Stromal cell of bone marrow (primary cell): ENCODE data around the gene ITSN1.

Experiments
- DNase-seq: peaks from one replicate; pipeline ENCODE4 v3.0.0-alpha.2; 2012; ENCODE audit warnings: low read depth

ITSN1 gene

DNA sequence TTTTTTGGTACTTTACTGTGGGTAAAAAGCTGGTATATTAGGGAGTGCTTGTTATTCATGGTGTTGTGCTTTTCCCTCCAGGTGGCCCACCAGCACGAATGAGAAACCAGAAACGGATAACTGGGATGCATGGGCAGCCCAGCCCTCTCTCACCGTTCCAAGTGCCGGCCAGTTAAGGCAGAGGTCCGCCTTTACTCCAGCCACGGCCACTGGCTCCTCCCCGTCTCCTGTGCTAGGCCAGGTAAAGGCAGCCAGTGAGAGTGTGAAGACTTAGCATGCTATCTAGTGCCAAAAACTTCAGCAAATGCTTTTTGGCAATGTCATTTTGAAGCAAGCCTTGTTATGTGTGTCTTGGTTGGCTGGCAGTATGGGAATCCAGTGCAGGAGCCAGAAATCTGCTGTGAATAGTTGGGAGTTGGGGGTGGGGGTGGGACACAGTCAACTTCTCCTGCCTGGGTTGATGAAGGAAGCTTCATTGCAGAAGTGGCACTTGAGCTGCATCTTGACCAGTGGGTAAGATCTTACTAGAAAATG, 171.6 kb downstream of the ITSN1 start:
- no peak for DNase-seq

DNA sequence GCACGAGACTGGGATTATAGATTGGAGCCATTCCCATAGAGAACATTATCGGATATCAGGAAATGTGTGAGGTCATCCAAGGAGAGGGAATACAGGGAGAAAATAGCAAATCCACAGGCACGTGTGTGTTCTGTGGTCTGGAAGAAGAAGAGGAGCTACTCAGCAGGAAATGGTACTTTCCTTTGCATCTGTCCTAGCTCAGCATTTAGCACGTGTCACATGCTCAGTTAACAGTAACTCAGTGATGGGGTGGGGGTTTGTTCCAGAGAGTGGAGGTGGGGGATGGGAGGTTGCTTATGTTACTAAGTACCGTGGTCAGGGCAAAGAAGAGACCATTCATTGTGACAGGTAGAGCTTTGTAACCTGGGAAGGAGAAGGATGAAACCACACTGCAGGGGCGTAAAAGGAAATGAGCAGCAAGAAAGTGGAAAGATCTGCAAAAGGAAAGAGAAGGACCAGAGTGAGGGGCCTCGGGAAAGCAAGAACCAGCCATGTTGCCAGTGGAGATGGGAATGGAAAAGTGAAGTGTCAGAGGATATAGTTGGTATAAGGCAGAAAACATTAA, 172.9 kb downstream of the ITSN1 start:
- DNase-seq = no peak

GRCh38 chr21:33816174-33816573, 173.9 kb downstream of the ITSN1 start:
- DNase-seq = no peak

- DNase-seq = no peak
Measured at GRCh38 chr21:33817138-33817537, 174.8 kb downstream of the ITSN1 start.

DNA sequence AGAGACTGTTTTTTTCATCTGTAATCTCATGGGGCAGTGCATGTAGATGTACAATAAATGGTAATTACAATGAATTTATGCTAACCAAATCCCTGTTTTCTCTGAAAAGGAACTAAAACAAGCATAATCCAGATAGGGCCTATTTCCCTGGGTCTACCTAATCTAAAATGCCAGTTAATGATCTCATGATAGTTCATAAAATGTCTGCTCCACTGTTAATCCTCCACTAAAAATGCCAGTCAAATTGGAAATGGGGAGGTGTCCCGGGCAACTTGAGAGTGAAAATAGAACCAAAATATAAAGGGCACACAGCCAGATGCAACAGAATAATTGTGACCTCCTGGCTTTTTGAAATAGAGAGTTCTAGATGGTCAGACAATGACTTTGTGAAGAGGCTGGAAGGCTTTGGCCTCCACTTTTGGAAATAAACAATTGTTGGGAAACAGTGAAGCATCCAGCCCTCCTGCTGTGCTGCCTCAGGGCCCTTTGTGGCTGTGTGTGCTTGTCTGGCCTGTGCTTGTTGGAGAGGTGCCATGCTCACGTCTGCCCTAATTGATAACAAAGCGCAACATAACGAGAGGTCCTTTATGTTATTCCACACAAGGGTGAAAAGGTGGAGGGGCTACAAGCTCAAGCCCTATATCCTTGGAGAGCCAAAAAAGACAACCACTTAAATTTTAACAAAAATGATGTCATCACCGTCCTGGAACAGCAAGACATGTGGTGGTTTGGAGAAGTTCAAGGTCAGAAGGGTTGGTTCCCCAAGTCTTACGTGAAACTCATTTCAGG, 175.6 kb downstream of the ITSN1 start:
- DNase-seq = no peak

DNA sequence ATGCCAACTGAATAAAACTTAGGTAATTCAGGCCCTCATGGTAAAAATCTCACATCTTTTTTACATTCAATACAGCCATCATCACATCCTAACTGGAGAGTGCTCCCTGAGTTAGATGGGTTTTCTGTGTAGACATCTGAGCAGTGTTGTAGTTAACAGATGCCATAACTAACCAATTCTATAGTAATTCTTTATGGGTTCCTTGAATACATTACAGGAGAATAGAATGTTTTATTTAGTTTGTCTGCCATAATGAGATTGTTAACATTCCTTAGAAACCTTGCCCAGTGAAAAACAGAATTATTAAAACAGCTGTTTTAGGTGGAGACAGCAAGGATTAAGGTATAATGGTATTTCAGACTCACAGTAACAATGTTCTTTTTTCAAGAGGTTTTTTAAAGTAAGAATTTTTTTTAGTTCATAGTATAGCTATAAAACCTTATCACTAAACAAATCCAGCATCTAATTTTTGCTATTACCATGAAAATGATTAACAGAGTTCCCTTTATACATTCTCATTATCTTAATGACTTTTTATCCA, 178.0 kb downstream of the ITSN1 start:
- DNase-seq = no peak

DNA sequence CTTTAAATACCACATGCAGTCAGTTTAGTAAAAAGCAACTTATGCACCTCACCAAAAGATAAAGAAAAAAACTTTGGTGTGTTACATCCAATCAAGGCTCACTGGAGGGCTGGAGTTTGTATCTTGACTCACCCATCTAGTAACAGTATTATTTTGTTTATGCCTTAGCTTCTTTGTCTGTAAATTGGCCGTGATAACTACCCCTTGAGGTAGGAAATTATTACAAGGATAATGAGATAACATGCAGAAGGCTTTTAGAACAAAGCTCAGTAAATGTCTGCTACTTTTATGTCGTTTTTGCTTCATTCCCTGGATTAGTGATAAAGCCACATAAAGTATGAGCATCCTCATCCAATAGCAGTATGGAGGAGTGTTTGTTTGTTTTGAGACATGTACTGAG, 178.5 kb downstream of the ITSN1 start:
- no peak for DNase-seq

DNA sequence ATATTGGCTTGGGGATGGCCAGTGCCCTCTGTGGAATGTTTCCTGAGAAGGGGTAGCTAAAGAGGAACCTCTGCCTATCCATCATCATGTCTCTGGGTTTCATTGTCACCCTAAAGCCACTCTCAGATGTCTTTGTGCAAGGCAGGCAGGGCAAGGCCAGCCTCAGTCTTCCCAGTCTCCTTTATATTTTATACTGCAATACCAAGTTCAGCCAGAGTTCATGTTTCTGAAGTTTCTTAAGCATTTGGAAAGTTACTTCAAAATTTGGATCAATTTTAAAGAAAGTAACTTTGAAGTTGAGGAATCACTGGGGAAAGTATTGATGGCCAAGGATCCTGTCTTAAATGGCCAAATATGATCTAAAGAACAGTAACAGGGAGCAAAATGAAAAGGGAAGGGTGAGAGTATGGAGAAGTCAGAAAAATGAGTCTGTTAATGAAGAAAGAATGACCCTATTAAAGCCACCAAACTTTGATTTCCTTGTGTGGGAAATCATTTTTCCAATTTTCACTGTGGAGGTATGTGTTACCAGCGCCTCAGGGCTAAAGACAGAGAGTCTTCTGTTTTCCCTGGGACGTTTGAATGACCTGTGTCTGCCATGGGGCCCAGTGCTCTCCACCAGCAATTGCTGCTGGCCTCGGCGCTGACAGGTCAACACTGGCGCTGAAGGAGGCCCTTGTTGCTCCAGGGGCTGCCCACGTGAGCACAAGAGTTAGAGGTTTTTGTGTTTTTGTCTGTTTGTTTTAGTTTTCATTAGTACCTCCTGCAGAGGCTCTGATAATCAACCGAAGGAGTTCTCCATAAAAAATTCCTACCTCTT, 179.4 kb downstream of the ITSN1 start:
- no peak for DNase-seq

DNA sequence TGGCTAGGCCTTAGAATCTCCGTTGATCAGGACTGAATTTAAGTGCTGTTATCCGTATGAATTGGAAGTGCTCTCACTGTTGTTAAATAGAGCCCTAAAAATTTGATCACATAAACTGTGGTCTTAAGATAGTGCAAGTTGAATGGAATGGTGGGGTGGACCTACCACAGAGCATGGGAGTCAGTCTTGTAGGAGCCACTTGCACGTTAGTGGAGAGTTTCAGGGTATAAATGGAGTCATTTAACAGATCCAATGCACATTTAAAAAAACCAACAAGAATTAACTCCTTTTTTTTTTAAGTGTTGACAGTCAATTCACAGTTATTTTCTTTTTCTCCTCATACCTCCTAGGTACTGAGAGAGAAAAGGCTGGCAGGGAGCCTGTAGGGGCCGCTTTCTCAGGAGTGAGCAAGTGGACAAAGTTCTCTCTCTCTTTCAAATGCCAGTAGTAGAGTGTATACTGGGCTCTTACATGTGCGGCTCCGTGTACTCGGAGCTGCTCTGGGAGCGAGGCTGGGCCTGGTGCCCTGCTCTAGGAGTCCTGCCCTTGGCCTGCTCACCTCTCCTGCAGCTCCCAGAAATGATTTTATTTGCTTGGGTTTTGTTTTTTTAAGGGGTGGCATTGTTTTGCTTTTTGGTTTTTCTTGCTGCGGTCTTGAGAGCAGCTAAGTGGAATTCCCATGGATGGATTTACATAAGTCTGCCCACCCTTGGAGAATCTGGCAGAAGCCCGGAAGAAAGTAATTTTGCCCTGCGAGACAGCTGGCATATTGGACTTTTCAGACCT, 182.0 kb downstream of the ITSN1 start:
- DNase-seq = no peak

- no peak for DNase-seq
Measured at GRCh38 chr21:33825419-33825818, 183.1 kb downstream of the ITSN1 start.

GRCh38 chr21:33825915-33826314, 183.6 kb downstream of the ITSN1 start:
- peak; percentile 58 for DNase-seq

DNA sequence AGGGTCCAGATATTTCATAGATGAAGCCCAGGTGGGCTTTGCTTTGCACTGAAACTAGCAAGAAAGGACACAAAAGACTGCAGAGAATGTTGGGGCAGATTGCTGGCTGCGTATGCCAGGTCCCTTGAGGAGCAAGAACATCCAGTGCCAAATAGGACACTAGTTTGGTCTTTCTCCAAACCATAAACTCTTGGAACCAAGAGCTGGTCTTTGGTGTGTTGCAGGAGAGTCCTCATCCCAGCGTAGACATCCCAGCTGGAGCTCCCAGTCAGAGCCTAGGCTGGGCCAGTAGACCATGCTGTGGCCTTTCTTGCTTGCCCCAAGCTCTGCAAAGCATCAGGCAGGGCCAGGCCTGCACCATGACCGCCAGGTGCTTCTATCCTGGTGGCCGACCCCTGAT, 185.8 kb downstream of the ITSN1 start:
- DNase-seq = no peak

DNA sequence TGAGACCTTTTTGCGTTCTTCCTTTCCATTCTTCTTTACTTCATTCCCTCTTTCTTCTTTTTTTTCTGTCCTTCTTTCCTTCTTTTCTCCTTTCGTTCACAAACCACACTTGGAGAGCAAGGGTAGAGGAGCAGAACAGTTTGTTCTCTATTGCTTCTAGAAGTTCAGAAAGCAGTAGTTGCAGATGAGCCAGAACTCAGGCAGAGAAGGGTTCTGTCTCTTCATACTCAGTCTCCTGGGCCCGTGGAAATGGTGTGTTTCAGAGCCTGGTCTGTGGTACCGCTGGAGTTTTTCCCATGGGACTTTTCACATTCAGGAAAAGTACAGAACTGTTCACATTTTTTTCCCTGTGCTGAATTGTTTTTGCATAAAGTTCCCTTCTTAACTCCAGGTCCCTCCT, 186.3 kb downstream of the ITSN1 start:
- DNase-seq = no peak

GRCh38 chr21:33829844-33830243, 187.5 kb downstream of the ITSN1 start:
- no peak for DNase-seq

- DNase-seq = no peak
Measured at GRCh38 chr21:33831962-33832659, 189.8 kb downstream of the ITSN1 start.

DNA sequence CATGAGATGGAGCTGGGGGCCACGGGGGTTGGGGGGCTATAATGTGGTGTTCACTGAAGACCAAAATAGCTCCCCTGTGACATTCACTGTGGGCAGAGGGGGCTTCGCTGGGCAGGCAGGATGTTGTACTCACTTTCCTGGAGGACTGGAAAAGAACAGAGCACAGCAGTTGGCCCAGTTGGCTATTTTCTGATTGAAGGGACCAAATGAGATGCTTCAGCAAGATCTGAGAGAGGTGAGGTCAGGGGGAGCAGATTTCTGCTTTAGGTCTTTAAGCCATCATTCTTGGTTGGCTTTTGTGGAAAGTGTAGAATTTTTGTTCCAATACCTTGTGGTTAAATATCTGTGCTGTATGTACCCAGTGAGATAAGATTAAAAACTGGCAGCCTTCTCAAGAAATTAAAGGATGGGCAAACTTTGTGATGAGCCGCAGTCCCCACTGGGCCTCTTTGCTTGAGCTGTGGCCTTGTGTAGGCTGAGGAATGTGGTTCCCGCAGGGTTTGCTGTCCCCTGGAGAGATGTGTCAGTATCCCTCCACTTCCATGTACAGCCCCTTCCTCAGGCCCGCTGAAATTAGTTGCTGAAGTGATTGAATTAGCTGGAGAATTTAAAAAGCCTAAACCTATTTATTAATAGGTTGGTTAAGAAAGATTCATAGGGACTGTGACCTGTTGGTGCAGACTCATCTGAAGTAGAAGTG, 192.7 kb downstream of the ITSN1 start:
- no peak for DNase-seq

DNA sequence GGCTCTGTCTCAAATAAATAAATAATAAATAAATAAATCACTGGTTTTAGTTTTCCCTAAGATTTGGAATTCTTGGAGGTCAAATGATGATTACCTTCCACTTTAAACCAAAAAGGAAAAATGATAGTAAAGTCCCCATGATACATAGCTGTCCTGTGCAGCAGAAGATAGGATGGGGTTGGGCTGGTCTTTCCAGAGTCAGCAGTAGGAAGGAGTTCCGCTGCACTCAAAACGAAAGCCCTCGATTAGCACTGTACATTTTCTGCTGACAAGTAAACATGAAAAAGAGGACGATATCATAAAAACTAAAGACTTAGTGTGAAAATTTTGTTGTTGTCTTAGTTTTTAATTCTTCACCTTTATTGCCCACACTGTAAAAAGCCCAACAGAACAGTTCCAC, 193.6 kb downstream of the ITSN1 start:
- no peak for DNase-seq

- no peak for DNase-seq
Measured at GRCh38 chr21:33836408-33836807, 194.1 kb downstream of the ITSN1 start.

DNA sequence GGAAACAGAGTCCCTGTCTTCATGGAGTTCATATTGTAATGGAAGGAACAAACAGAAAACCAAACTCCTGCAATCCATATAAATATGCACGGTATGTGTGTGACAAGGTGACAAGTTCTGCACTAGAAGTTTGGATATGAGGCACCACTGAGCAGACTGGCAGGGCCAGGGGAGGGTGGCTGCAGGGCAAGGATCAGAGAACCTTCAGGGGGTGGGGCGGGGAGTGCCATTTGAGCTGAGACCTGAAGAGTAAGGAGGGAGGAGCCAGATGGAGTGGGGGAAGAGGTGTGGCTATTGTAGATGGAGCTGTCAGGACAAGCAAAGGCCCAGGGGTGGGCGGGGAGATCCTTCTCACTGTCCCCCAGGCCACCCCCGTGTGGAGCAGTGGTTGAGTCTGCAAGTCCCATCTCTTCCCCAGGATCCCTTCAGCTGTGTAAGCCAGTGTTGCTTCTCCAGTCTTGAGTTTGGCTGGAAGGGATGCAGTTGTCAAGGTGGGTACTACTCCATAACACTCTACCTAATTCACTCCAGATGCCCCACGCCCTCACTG, 196.9 kb downstream of the ITSN1 start:
- no peak for DNase-seq

- DNase-seq = no peak
Measured at GRCh38 chr21:33839806-33840205, 197.5 kb downstream of the ITSN1 start.
